GM18867 (cell line): ENCODE data around the gene SLC12A8.

Experiments
- ATAC-seq: cut with Tn5 transposase; IDR thresholded peaks from one replicate; pipeline ENCODE4 v1.9.1; 2021; ENCODE audit warnings: mild to moderate bottlenecking, moderate library complexity; ENCODE audit not compliant: unreplicated experiment

Gene SLC12A8

DNA sequence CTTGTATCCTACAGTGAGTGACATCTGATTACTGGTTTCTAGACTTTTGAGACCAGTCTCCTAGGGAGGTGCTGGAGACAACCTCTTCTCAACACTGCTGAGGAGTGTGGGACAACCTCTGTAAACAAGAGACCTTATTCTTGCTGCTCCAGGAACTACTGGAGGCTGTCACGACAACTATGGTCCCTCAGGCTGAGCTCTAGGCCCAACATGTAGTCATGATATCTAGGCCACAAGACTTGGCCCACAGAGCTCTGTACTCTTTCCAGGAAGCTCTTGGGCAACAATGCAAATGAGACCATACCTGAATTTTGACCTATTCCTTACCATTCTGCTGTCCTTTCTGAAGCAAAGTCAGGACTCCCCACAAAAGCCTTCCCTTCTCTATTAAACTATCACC lies 132.5 kb downstream of the SLC12A8 start:
- ATAC-seq = no peak

DNA sequence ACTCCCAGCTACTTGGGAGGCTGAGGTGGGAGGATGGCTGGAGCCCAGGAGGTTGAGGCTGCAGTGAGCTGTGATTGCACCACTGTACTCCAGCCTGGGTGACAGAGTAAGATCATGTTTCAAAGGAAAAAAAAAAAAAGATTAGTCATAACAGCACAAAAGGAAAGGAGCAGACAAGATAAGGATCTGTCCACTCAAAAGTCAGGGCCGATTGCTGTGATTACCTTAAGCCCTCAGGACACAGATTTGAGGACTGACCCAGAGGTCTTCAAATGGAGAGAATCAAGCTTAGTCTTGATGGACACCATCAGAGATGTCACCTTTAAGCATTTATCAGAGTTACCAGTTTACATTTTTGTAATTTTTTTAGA lies 132.9 kb downstream of the SLC12A8 start:
- no peak for ATAC-seq

DNA sequence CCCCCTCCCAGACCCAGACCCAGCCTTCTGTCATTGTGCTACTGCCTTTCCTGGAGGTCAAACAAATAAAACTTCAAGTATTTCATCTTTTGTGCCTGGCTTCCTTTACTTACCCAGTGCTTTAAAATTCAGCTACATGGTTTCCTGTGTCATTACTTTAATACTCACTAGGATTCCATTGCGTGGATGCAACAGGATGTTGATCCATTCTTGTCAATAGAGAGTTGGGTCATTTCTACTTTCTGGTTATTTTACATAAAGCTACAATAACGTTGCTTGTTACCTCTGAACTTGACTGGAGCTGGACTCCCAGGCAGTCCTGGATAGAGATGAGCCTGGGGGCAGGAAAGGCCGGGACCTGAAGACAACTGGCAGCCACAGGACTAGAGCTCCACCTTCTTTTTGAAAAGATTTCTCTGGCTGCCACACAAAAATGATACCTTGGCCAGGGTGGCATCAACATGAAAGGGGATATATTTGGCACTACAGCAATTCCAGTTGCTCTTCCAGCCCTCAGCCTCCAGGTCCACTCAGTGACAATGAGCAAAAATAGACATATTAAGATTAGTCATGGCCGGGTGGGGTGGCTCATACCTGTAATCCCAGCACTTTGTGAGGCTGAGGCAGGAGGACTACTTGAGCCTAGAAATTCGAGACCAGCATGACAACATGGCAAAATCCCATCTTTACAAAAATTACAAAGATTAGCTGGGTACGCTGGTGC lies 133.4 kb downstream of the SLC12A8 start:
- ATAC-seq = no peak

DNA sequence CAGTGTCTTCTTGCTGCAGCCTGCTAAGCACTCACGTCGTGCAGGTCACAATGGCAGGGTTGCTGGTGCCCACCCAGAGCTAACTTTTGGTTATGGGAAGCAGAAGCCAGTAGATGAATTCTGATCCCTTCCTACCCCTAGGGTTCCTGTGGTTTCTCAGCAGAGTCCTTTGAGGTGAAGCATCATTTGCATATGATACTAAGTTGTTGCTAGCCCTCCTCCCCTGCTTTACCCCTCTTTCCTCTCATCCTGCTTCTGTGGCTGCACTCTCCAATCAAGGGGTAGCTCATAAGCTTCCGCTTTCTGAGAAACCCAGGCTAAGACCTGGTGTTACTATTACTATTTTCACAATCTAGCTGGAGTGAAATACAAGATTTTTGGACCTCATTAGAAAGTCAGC lies 134.7 kb downstream of the SLC12A8 start:
- ATAC-seq = no peak

DNA sequence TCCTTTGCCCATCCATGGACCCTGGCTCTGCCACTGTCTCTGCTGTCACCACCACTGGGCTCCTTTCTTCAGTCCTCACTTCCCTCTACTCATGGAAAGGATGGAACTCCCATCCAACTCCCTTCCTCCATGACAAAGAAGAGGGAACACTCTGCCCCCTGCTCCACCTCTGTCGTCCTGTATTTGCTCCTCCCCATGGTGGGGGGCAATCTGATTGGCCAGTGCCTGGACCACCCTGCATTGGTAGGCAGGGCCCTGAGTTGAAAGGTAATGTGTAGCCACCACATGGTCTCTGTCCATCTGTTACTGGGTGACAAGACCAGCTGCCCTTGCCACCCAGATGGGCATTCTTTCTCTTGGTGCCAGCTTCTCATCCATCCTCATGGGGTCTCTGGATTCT lies 136.1 kb downstream of the SLC12A8 start:
- no peak for ATAC-seq

DNA sequence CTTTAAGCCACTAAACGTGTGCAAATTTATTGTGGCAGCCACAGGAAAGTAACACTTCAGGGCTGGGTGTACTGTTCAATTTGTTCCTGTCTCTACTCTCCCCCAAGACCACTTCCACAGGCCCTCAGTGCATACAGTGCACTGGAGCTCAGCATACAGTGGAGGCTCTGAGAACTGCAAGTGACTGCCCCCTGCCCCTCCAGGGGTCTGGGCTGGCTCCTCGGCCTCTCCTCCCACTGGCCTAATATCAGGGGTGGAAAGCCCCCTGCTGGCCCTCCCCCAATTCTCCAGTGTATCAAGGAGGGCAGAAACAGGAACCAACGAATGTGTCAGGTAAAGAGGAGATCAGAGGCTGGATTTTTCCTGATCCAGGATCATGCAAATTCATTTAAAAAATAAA lies 136.8 kb downstream of the SLC12A8 start:
- ATAC-seq = no peak

DNA sequence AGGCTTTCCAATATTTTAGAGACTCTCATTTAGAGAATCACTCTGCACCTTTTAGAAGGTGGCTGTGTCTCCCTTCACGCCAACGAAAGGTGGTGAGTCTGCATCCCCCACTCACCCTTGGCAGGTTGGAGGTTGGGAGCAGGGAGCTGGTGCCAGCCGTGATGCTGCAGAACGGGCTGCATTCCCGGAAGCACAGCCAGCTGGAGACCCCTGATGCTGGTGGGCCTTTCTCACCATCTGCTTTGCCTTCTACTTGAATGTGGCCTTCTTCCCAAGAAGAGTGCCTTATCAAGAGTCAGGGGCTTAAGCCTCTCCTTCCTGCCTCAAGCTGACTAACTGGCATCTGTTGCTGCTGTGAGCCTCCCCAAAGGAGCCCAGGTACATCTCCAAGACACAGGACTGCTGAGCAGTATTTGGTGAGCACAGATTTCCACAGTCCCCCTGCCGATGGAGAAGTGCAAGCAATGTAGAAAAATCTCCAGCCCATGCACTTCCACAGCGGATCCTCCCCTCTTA lies 139.1 kb downstream of the SLC12A8 start:
- ATAC-seq = no peak

DNA sequence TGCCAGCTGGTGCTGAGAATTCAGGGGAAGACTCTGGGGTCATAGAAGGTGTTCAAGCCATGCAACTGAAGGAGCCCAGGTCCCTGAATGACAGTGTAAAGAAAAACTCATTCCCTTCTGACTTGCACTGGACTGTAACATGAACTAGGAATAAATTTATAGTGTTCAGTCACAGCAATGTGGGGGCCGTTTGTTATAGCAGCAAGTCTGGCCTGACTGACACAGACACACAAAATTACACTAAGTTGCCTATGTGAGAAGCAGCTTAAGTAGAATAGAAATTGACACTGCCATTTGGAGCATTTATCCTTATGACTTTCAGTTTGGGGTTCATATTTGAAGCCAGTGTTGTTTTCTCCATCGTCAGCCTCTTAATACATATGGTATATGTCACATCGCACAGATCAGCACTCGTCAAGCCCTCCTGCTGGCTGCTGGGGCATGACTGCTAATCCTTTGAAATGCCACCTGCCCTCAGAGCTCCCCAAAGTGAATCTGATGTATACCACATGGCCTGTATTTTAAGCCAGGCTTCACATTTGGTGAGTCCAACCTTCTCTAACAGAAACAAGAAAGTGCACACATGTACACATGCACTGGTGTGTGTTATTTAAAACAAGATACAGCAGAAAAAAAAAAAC lies 139.7 kb downstream of the SLC12A8 start:
- no peak for ATAC-seq

DNA sequence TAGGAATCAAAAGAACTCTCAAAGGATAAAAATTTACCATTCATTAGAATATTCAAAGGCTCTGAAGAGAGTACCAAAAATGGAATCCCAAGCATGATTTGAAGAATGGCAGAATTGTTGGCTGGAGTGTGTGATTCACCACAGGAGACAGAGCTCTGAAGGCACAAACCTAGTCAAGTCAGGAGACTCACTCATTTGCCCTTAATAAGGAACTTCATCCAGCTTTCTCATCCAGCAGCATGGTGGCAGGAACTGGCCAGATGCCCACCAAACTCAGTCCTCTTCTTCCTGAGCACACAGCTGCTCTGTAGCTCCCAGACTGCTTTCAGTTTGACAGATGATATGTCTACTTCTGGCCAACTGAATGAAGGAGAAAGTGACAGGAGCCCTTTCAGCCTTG lies 140.2 kb downstream of the SLC12A8 start:
- ATAC-seq = no peak

DNA sequence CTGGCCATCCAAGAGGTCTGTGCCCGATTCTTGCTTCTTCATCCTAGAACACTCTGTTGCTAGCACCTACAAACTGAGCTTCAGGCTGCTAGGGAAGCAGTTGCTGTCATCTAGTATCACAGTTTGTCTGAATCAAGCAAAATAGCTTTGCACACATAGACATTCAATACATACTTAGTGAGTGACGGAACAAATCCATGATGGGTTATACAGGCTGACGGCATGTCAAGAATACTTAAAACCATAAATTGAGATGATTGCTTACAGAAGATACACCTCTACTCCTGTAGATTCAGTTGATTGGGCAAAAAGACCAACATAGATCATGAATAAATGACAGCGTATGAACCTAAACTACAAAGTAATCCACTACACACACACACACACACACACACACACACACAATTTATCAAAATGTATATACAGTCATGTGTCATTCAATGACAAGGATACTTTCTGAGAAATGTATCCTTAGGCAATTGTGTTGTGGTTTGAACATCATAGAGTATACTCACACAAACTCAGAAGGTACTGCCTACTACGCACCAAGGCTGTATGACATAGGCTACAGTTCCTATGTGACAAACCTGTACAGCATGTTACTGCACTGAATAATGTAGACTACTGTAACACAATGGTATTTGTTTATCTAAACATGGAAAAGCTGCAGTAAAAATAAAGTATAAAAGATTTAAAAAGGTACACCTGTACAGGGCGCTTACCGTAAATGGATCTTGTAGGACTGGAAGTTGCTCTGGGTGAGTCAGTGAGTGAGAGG lies 142.4 kb downstream of the SLC12A8 start:
- no peak for ATAC-seq

DNA sequence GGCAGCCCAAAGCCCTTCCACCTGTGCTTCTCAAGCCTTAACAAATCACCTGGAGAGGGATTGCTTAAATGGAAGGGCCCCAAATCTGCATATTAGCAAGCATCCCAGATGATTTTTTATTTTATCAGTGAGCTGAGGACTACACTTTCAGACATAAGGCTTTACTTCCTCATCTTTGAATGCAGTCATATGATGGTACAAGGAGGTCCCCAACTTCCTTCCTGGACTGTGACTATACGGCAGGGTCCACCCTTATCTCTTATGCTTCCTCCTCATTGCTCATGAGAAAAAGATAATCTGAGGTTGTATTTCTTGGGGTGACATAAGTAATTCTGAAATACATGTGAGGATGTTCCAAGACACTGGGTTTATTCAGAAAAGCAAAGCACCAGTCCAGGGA lies 143.1 kb downstream of the SLC12A8 start:
- no peak for ATAC-seq

DNA sequence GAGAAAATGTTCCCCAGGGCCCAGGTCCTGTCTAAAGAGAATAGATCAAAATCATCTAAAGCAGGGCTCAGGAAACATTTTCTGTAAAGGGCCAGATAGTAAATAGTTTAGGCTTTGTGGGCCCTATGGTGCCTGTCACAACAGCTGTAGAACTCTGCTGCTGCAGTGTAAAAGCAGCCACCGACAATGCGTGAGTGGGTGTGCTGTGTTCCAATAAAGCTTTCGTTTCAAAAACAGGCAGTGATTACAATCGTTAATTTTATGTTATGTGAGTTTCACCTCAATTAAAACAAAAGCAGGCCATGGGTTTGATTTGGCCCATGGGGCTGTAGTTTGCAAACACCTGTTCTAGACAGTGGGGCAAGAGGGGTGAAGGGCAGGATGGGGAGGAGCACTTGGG lies 144.3 kb downstream of the SLC12A8 start:
- no peak for ATAC-seq

DNA sequence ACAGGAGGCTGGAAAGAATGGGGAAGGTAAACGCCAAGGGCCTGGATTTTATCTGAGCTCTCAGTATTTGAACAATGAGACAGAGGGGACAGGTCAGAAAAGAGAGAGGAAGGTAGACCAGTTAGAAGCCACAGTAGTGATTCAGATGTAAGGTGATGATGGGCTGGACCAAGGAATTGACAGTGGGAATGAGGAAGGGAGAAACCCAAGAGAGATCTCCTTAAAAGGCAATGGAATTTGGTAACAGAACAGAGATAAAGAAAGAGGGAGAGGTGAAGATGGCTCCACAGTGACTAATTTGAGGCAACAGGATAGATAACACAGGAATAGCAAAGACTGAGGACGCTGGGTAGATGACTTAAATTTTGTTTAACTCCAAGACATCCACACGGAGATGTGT lies 145.3 kb downstream of the SLC12A8 start:
- ATAC-seq = no peak

DNA sequence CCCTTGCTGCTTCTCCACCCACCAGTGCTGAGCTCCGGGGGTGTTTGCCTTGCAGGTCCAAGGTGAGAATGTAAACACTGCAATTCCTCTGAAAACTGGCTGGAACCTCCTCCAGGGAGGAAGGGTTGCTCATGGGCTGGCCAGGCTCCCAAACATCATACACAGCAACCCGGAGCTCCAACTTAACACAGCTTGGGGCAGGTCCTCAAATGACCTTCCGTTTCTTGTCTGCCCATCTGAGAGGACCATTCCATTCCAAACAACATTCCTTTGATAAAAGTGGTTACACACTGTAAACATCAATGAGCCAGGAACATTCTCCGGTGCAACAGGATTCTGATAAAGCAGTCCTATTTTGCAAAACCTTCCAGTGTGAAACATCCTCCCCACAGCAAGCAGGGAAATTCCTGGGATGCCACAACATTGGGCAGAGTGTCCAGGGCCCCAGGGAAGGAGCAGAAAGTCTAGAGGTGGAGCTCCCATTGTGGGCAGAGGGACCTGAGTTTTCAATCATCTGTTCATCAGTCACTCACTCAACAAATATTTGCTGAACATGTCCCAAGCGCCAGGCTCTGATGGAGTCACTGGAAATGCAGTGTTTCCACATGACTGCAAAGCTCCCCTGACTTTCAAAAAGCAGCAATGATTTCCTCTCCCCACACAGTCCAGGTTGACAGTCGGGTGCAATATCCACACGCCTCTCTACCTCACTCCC lies 149.5 kb downstream of the SLC12A8 start:
- no peak for ATAC-seq

DNA sequence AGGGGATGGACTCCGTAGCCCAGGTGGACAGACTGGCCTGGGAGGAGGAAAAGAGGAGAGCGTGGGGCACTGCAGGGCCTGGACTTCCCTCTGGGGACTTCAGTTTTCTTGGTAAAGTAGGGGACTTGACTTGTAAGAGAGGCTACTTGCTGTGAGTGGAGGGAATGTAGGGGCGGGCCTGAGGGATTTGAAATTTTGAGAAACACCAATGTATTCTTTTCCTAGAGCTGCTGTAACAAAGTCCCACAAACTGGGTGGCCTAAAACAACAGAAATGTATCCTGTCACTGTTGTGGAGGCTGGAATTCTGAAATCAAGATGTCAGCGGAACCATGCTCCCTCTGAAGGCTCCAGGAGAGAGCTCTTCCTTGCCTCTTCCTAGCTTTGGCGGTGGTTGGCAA lies 150.9 kb downstream of the SLC12A8 start:
- ATAC-seq = no peak

DNA sequence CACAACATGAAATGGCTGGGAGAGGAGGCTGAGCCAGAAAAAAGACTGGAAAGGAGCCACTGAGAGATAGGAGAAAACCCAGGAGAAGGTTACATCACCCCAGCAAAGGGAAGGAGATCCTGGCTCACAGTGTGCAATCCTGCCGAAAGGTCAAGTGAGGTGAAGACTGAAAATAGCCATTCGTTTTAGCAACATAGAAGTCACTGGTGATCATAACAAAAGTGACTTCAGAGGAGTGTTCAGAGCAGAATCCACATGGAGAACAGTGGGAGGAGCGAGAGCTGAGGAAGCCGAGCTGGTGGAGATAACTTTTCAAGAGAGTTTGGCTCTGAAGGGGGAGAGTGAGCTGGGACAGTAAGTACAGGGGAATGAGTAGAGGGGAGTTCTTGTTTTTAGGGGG lies 151.4 kb downstream of the SLC12A8 start:
- ATAC-seq = no peak

DNA sequence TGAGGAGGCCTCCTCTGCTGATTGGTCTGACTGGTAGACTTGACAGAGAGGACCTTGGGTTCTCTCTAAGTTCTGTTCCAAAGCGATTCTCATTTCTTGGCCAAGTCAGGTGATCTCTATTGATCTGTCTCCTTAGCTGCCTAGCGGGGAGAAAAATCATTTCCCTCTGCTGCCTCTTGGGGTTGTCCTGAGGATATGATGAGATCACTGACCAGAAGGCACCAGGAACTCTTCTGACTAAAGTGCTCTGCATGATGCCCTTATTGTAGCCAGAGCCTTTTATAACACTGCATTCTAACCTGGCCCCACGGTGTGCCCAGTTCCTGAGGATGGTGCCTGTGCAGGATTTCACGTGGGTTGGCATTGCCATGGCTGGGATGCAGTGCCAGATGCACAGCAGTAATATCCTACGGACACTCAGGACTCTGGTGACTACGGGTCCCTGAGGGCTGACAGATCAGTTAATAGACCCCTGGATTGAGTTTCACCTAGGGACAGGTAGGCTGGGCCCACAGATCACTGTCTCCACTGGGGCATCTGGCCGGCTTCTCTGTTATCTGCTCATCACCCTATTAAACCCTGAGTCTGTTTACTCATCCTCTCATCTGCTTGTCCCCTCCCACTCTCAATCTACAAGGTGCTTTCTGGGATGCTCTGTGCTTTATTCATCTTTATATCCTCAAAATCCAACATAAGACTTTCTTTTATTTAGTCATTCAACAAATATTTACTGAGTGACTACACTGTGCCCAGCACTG lies 152.9 kb downstream of the SLC12A8 start:
- ATAC-seq = no peak

DNA sequence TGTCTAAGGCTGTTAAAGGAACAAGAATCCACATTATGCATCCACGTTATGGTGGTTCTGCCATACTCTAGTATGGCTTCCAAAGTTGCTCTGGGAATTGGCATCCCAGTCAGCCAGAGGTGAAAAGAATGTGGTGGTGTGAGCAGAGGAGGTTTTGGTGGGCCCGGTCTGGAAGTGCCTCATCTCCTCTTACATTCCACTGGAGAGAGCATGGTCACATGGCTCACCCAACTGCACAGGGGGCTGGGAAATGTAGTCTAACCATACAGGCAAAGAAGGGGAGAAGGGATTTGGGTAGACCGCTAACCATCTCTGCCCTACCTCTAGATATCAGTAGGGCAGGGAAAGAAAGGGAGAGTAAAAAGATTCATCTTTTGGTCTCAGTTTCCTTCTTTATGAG lies 153.6 kb downstream of the SLC12A8 start:
- ATAC-seq = no peak

DNA sequence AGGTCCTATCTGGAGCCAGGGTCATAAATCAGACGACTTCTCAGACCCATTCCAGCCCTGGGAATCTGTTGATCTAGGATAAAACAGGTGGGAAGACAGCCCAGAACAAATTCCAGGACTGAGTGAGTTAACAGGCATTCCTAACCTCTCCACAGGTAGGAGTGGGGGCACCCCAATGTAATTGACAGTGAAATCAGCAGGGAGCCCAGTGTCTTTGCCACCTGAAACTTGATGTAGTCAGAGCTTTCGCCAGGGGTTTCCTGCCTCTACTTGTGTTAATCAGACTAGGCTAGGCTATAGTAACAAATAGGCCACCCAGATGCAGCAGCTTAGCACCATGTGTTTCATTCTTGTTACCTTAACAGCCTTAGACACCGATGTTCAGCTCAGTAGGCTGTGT lies 154.0 kb downstream of the SLC12A8 start:
- no peak for ATAC-seq

DNA sequence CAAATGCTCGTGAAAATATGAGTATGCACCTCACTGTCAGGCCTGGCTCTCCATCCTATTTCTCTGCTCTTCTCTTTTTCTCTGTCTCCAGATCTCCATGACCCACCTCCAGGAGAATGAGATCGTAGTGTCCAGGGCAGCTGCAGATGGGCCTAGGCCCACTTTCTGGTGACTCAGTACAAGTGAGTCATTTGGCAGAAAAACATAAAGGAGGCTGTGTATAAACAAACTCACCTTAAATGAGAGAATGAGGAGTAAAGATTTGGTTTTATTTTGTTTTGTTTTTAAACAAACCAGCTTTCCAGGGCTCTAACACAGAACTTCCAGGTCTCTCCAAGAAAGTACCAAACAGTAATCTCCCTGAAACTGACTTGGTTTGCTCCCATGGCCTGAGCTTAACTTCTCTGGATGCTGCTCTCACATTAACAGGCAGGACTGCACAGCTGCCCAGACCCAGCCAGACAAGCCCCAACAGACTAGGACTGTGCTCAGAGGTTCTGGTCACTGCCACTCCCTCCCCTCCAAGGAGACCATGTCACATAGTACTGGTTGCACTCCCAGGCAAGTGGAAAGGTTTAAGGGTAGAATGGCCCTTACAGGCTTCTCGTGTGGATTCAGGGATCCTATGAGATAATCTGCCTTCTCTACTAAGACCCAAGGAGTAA lies 155.2 kb downstream of the SLC12A8 start:
- no peak for ATAC-seq
